ENCODE measurements around the gene GXYLT1.

GRCh38 chr12:42156232-42156631, 11.6 kb upstream of the GXYLT1 start:
- no peak for TF ChIP-seq EP300 (IDR thresholded peaks at IDR 0.05; ENCODE audit: borderline replicate concordance in 1 of 2, low read depth in 1 of 2, low read length in 1 of 2)
- no peak for TF ChIP-seq CTCF (IDR thresholded peaks at IDR 0.05)
